GM12891 (cell line): Measurements from ENCODE around the gene TXNRD1.

ENCODE experiments used
- DNase-seq: peaks from one replicate; pipeline ENCODE4 v3.0.0; 2011; ENCODE audit warnings: low spot score; ENCODE audit not compliant: insufficient read length
- FAIRE-seq: peaks from 2 replicates; lab custom pipeline; 2011; peaks lifted over from hg19 to GRCh38; lab: Jason Lieb, UNC
- PAX5 ChIP-seq: IDR thresholded peaks from 2 replicates; pipeline ENCODE4 v1.6.1; 2011; ENCODE audit warnings: low read length, moderate library complexity, mild to moderate bottlenecking; ENCODE audit not compliant: insufficient read depth, severe bottlenecking
- POLR2A ChIP-seq: IDR thresholded peaks from 2 replicates; pipeline ENCODE4 v1.6.1; 2011; ENCODE audit warnings: low read depth, low read length, control low read depth
- POLR2AphosphoS5 ChIP-seq: IDR thresholded peaks from 2 replicates; pipeline ENCODE4 v1.6.1; 2011; ENCODE audit warnings: low read depth, low read length, control low read depth
- POU2F2 ChIP-seq: IDR thresholded peaks from 2 replicates; pipeline ENCODE4 v1.6.1; 2011; ENCODE audit warnings: low read depth, mild to moderate bottlenecking, control low read depth, low read length, moderate library complexity
- SPI1 ChIP-seq: IDR thresholded peaks from 2 replicates; pipeline ENCODE4 v1.6.1; 2011; ENCODE audit warnings: low read depth, low read length, control low read depth
- TAF1 ChIP-seq: IDR thresholded peaks from 2 replicates; pipeline ENCODE4 v1.6.1; 2011; ENCODE audit warnings: low read depth, low read length, control low read depth

Gene TXNRD1

DNA sequence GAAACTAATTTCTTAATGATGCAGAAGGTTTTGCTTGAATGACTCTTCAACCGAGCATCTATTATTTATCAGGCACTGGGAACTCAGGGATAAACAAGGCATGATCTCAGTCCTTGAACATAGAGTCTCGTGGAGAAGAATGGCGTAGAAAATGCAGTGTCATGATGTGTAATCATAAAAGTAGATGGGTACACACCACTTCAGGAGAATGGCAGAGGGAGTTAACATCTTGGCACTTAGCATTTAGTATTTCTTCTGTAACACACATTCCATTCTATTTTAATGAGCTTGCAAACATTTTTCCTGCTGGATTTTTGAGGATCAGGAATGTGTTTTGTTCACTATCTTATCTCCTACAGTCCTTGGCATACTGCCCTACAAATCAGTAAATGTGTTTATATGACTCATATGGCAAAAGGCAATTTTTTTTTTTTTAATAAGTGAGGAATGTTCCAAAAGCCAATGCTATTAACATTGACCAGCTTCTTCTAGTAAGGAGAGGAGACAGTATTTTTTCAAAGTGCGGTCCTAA is 3.8 kb downstream of the TXNRD1 start:
- no peak for DNase-seq
- TF ChIP-seq TAF1 (no peak), POLR2A (no peak)
- peak; percentile 52 for FAIRE-seq

DNA sequence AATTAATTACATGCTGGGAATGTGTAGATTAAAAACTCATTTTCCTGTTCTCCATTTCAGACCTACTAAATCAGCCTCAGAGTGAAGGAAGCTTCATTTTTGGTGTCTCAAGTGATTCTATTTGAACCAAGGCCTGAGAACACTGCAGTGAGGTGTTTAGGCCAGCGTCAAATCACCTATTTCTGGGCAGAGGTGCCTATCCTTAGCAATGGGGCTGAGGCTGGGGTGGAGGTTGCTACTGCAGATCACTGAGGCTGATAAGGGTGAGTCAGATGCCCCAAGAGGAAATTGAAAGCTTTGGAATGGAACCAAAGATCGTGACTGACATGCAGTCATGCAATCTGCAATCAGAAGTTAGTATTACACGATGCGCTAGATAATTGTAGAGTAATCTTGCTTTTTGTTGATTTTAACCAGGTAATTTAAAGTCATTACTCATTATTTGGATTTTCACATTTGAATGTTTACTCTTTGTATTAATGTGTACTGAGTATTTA is 4.4 kb downstream of the TXNRD1 start:
- DNase-seq (no peak), FAIRE-seq (no peak)
- no peak for TF ChIP-seq PAX5
- TF ChIP-seq POLR2A, result no peak
- no peak for TF ChIP-seq POLR2AphosphoS5
- no peak for TF ChIP-seq SPI1
- no peak for TF ChIP-seq POU2F2
- no peak for TF ChIP-seq TAF1

DNA sequence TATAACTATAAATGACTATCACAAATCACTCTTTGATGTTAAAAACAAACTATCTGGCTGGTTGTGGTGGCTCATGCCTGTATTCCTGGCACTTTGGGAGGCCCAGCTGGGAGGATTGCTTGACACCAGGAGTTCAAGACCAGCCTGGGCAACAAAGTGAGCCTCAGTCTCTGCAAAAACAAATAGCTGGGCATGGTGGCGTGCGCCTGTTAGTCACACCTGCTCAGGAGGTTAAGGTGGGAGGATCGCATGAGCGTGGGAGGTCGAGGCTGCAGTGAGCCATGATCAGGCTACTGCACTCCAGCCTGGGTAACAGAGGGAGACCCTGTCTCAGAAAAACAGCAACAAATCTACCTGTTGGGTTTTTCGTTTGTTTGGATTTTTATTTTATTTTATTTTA is 5.4 kb downstream of the TXNRD1 start:
- no peak for FAIRE-seq
- TF ChIP-seq TAF1, result no peak
- TF ChIP-seq POLR2AphosphoS5, result no peak
- TF ChIP-seq PAX5, result no peak
- no peak for TF ChIP-seq POLR2A
- no peak for TF ChIP-seq POU2F2
- no peak for DNase-seq

DNA sequence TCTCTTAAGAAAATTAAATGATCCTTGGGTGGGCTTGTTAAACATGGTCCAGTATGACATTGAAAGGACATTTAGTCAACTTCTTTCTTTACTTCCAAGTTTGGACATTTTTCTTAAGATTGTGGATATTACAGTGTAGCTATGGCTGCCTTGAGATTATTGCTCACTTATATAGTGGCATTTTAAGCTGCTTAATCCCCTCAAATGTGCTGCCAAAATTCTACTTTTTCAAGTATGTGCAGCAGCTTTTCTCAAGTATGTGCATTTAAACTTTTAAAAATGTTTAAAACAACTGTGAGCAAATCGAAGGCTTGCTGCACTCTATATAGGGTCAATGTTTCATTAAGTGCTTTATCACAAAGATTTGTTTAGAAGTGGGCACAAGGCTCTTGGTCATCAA is 7.4 kb downstream of the TXNRD1 start:
- TF ChIP-seq POLR2AphosphoS5 (no peak), PAX5 (no peak), POU2F2 (no peak), SPI1 (no peak), POLR2A (no peak), TAF1 (no peak)
- DNase-seq (no peak), FAIRE-seq (no peak)

DNA sequence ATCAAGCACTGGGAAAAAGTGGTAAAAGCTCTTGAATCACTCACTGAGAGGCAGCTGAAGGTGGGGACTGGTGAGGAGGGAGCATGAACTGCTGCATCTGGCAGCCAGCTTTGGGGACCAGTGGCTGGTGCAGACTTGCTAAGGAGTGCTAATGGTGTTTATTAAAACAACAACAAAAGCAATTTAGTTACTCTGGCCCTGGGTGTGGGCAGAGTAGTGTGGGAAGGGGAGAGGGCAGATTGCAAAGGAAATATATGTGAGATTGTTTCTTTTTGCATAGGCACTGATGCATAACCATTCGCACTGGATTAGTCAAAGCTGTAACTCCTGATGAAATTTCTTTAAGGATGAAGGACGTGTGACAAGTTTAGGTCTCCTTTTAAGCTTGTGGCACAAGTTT is 8.1 kb downstream of the TXNRD1 start:
- no peak for TF ChIP-seq SPI1
- TF ChIP-seq POU2F2, result no peak
- no peak for TF ChIP-seq POLR2AphosphoS5
- no peak for TF ChIP-seq POLR2A
- no peak for TF ChIP-seq PAX5
- no peak for TF ChIP-seq TAF1
- DNase-seq (no peak), FAIRE-seq (peak; percentile 20)

DNA sequence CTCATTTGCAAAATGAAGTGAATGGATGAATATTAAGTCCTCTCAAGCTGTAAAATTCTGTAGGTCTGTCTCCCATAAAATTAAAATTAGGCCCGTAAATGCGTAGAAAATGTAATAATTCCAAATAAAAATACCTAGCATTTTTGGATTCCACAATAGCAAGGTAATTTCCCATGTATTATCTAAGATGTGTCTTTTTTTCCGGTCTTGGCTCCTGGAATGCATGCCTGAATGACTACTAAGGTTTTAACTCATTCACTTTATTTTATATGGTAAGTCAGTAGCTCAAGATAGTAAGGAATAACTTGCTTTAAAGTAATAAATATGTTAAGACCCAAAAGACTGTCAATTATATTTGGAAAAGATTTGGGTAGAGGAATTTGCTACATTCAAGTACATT is 11.1 kb downstream of the TXNRD1 start:
- DNase-seq (no peak), FAIRE-seq (no peak)
- TF ChIP-seq POU2F2, result no peak
- no peak for TF ChIP-seq POLR2A
- no peak for TF ChIP-seq POLR2AphosphoS5
- TF ChIP-seq TAF1, result no peak
- TF ChIP-seq SPI1, result no peak
- TF ChIP-seq PAX5, result no peak

DNA sequence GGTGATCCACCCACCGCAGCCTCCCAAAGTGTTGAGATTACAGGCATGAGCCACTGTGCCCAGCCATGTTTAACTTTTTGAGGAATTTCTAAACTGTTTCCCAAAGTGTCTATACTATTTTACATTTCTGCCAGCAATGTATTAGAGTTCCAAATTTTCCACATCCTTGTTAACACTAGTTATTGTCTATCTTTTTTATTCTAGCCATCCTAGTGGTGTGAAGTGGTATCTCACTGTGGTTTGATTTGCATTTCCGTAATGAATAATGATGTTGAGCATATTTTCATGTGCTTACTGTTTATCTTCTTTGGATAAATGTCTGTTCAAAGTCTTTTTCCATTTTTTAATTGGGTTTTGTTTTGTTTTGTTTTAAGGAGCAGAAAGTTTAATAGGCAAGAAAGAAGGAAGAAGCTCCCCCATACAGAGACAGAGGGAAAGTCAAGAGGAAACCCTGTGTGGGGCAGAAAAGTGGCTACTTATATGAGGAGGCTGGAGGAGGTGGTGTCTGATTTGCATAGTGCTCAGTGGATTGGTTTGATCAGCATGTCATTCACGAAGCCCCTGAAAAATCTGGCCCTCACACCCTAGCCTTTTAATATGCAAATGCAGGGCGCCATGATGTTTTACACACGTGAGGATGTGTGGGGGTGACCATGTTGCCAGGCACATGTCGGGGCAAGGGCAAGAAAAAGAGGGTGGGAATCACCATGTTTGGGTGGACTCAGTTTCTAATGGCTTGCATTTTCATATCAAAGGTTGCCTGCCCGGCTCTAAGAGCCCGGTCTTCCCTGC is 14.9 kb downstream of the TXNRD1 start:
- DNase-seq, result no peak
- no peak for TF ChIP-seq POLR2AphosphoS5
- no peak for TF ChIP-seq SPI1
- TF ChIP-seq POLR2A, result no peak
- TF ChIP-seq TAF1, result no peak
- no peak for TF ChIP-seq PAX5
- no peak for TF ChIP-seq POU2F2
- FAIRE-seq, result no peak

DNA sequence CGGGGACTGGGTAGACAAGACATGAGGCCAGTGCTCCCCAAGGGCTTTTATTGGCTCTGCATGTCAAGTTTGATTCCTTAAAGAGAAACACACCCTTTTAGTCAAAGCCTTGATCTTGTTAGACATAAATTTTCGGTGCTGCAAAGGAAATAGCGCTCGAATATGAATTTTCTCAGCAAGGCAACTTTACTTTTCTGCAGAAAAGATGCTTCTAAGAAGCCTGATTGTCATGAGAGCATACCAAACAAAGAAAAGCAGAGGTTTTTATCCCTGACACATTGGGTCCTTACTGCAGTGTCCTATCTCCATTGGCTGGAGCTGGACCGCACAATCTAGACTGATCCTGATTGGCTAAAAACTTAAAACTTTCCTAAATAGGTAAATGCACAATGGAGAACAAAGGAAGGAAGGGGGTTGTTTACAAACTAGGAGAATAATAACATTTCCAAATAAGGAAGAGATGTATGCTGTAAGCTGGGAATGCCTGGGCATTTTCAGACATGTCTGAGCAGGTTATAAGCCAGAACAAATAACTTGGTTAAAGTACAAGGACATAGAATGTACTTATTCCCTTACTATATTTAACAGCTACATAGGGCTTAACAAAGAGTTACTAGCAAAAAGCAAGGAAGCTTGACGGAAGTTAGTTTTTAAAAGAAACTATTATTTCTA is 17.2 kb downstream of the TXNRD1 start:
- FAIRE-seq, result no peak
- no peak for DNase-seq
- no peak for TF ChIP-seq PAX5
- no peak for TF ChIP-seq SPI1
- TF ChIP-seq POLR2A, result no peak
- TF ChIP-seq POU2F2, result no peak
- no peak for TF ChIP-seq POLR2AphosphoS5
- no peak for TF ChIP-seq TAF1

DNA sequence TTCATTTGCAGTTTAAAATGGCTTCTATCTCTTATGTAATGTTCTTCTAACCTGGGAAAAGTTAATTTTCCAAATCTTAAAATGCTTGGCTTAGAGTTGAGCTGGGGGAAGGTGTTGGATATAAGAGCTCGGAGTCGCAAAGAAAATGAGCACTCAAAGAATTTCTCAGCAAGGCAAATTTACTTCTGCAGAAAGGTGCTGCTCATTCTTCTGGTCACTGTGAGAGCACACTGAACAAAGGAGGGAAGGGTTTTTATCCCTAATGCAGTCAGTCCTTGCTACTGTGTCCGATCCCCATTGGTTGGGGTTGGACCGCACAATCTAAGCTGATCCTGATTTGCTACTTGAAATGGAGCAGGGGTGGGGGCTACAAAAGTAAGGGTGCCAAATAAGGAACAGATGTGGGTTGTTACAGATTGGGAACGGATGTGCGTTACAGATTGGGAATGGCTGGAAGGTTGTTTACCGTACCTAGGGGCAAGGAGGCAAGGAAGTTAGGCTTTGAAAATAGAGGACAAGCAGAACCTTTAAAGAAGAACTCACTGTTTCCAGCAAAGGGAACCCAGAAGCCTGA is 19.4 kb downstream of the TXNRD1 start:
- DNase-seq (no peak), FAIRE-seq (no peak)
- TF ChIP-seq POLR2AphosphoS5, result no peak
- TF ChIP-seq TAF1, result no peak
- TF ChIP-seq POLR2A, result no peak
- TF ChIP-seq PAX5, result no peak
- no peak for TF ChIP-seq POU2F2
- TF ChIP-seq SPI1, result no peak
